Panc1 (cell line): ENCODE measurements around the gene UGT1A5.
"Not testable (repeated sequence)": the region's sequence is repeated elsewhere in the genome, so short reads cannot be mapped to it uniquely, and the experiment has no call there.

Source experiments
- SIN3A ChIP-seq: IDR thresholded peaks from 2 replicates; pipeline ENCODE4 v1.6.1; 2012; ENCODE audit warnings: low read depth, mild to moderate bottlenecking, low read length, moderate library complexity, borderline replicate concordance; ENCODE audit not compliant: insufficient read depth
- TF ChIP-seq, protein P1 (sequence below): fragments of 450-650 bp; IDR thresholded peaks from 2 replicates; pipeline ENCODE4 v1.5.1; 2017; ENCODE audit warnings: mild to moderate bottlenecking

DNA sequence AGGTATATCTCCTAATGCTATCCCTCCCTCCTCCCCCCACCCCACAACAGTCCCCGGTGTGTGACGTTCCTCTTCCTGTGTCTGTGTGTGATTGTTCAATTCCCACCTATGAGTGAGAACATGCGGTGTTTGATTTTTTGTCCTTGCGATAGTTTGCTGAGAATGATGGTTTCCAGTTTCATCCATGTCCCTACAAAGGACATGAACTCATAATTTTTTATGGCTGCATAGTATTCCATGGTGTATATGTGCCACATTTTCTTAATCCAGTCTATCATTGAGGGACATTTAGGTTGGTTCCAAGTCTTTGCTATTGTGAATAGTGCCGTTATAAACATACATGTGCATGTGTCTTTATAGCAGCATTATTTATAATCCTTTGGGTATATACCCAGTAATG is 11.9 kb upstream of the UGT1A5 start:
- TF ChIP-seq, protein P1, sequence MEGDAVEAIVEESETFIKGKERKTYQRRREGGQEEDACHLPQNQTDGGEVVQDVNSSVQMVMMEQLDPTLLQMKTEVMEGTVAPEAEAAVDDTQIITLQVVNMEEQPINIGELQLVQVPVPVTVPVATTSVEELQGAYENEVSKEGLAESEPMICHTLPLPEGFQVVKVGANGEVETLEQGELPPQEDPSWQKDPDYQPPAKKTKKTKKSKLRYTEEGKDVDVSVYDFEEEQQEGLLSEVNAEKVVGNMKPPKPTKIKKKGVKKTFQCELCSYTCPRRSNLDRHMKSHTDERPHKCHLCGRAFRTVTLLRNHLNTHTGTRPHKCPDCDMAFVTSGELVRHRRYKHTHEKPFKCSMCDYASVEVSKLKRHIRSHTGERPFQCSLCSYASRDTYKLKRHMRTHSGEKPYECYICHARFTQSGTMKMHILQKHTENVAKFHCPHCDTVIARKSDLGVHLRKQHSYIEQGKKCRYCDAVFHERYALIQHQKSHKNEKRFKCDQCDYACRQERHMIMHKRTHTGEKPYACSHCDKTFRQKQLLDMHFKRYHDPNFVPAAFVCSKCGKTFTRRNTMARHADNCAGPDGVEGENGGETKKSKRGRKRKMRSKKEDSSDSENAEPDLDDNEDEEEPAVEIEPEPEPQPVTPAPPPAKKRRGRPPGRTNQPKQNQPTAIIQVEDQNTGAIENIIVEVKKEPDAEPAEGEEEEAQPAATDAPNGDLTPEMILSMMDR, result not testable (repeated sequence)
- not testable (repeated sequence) for TF ChIP-seq SIN3A
